ENCODE results near the gene HTR2C.

Gene HTR2C

DNA sequence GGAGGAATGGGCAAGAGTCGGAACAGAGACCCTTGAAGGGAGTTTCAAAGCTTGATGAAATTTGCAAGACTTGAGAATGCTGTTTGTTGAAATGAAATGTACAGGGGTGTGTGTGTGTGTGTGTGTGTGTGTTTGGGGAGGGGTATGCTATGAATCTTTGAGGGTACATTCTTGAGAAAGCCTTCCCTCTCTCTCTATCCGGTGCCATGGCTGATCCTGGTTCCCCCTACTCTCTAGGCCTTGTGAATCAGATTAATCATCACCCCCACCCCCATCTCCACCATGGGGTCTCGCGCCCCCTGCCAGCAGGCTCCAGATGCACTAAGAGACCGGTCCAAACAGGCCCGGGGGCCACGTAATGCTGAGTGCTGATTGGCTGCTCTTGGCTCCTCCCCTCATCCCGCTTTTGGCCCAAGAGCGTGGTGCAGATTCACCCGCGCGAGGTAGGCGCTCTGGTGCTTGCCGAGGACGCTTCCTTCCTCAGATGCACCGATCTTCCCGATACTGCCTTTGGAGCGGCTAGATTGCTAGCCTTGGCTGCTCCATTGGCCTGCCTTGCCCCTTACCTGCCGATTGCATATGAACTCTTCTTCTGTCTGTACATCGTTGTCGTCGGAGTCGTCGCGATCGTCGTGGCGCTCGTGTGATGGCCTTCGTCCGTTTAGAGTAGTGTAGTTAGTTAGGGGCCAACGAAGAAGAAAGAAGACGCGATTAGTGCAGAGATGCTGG is at the start of gene HTR2C:
HTR2C (plus strand) TSS at position 441 of the 729 bp plus-strand sequence. CDS start 142,851 bp downstream, outside the sequence.
- ChIA-PET CTCF (no interaction called here), POLR2A (ENCODE audit: low non-redundant PET) (interaction anchor here (0.6 kb wide), 1 partner anchor 34 kb away, joined by 5 read pairs; no protein-coding TSS in a partner anchor)
- TF ChIP-seq, protein P1, sequence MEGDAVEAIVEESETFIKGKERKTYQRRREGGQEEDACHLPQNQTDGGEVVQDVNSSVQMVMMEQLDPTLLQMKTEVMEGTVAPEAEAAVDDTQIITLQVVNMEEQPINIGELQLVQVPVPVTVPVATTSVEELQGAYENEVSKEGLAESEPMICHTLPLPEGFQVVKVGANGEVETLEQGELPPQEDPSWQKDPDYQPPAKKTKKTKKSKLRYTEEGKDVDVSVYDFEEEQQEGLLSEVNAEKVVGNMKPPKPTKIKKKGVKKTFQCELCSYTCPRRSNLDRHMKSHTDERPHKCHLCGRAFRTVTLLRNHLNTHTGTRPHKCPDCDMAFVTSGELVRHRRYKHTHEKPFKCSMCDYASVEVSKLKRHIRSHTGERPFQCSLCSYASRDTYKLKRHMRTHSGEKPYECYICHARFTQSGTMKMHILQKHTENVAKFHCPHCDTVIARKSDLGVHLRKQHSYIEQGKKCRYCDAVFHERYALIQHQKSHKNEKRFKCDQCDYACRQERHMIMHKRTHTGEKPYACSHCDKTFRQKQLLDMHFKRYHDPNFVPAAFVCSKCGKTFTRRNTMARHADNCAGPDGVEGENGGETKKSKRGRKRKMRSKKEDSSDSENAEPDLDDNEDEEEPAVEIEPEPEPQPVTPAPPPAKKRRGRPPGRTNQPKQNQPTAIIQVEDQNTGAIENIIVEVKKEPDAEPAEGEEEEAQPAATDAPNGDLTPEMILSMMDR (conservative IDR thresholded peaks at IDR 0.05; ENCODE audit: low read depth) = no peak
- DNase-seq (ENCODE audit: low spot score) = no peak
- H3K27ac ChIP-seq = no peak within 1 kb of the TSS

DNA sequence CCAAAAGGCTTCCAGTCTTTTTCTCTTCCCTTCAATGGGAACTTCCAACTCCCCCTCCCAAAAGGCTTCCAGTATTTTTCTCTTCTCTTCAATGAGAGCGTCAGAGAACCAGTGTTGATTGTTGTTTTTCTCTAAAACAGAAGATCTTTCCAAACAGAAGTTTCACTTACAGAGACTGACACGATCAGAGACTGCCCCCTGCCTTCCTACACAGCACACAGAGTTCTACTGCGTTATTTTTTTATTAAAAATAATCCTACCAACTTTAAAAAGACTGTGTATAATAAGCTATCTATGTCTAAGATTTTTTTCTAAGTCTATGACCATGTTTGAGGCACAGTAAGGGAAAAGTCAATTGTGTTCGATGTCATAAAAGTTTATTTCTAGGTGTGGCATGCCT is 3.5 kb upstream of the HTR2C start:
- TF ChIP-seq, protein P1 (conservative IDR thresholded peaks at IDR 0.05; ENCODE audit: low read depth) = no peak
- POLR2A ChIA-PET (ENCODE audit: low non-redundant PET) = no interaction called here
- no peak overlapping the region for H3K27ac ChIP-seq
- CTCF ChIA-PET = interaction anchor here (0.6 kb wide), 2 partner anchors 791 to 1844 kb away, joined by 3 read pairs; no protein-coding TSS in a partner anchor
- no peak for DNase-seq (ENCODE audit: low spot score)

DNA sequence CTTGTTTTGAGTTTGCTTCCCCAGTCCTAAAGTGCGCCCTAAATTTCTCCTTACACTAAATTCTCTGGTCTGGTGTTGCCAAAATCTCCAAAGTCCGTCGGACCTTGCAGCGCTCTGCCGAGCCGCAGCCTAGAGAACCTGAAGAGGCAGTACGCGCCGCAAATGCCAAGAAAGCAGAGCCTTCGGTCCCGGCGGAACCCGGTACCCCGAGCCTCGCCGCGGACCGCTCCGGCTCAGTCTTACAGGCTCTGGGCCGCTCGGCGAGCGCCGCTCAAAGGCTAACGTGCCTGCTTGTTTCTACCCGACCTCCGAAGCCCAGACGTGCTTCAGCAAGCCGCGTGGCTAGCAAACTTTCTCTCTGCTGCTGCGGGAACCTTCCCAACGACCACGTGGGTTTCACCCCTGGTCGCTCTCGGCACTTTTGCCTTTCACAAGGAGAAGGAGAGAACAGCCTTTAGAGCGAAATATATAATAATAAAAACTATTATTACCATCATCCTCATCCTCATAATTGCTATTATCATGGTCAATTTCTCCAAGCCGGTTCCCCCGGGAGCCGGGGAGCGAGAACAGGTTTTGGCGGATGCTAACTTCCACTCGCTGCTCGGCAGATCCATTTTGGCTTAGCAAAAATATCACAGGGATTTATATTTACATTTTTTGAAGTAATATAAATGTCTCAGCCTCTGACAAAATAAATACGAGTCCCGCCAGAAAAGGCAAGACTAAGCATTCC is 2.2 kb upstream of the HTR2C start:
- ChIA-PET POLR2A (ENCODE audit: low non-redundant PET) (no interaction called here), CTCF (no interaction called here)
- TF ChIP-seq, protein P1 (conservative IDR thresholded peaks at IDR 0.05; ENCODE audit: low read depth) = no peak
- no peak for DNase-seq (ENCODE audit: low spot score)
- H3K27ac ChIP-seq = no peak overlapping the region

DNA sequence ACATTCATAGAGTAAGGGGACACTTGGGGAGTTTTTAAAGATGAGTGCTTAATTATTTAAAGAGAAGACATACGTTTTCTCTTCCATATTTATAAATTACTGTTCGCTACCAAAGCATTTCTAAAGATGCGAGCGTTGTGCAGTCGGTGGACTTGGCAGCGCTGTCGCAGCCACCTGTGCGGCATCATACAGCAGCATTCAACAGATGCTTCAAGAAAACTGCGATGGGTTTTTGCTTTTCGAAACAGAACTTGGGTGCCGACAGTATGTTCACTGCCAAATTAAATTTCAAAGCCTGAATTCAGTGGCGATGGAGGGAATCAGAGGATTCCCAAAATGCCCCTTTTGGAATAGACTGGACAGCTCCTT is 1.6 kb upstream of the HTR2C start:
- no peak overlapping the region for H3K27ac ChIP-seq
- CTCF ChIA-PET = no interaction called here
- DNase-seq (ENCODE audit: low spot score) = no peak
- POLR2A ChIA-PET (ENCODE audit: low non-redundant PET) = no interaction called here
- TF ChIP-seq, protein P1 (conservative IDR thresholded peaks at IDR 0.05; ENCODE audit: low read depth) = no peak

DNA sequence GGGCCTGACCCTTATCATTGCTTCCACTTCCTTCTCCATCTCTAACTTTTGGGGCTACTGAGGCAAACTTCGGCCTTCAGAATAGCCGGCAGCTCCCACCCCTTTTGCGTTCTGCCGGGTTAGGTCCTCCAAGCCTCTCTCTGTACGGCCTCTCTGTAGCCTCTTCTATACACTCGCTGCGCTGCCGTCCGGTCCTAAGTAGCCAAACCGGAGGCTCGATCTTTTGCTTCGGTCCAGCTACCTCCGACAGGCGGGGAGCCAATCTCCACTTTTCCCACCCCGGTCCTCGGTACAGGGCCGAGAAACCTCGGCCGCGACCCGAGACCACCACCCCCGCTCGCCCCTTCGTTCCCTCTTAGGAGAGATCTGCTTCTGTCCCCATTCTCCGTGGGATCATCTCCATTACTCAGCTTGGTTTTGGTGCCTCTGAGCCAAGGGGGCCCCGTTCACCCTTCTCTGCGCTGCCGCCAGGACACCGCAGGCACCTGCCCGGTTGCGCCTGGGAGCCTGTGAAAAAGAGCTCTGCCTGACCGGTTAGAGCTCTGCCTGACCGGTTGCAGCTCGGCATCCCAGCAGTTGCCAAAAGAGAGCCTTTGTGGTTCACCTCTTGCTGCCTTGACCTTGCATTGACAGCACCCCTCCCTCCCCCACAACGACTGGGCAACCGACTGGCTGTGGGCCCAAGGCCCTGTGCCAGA is 1.0 kb upstream of the HTR2C start:
- DNase-seq (ENCODE audit: low spot score) = no peak
- POLR2A ChIA-PET (ENCODE audit: low non-redundant PET) = interaction anchor here (0.6 kb wide), 1 partner anchor 33 kb away, joined by 5 read pairs; no protein-coding TSS in a partner anchor
- CTCF ChIA-PET = no interaction called here
- H3K27ac ChIP-seq = no peak overlapping the region
- TF ChIP-seq, protein P1 (conservative IDR thresholded peaks at IDR 0.05; ENCODE audit: low read depth) = no peak

DNA sequence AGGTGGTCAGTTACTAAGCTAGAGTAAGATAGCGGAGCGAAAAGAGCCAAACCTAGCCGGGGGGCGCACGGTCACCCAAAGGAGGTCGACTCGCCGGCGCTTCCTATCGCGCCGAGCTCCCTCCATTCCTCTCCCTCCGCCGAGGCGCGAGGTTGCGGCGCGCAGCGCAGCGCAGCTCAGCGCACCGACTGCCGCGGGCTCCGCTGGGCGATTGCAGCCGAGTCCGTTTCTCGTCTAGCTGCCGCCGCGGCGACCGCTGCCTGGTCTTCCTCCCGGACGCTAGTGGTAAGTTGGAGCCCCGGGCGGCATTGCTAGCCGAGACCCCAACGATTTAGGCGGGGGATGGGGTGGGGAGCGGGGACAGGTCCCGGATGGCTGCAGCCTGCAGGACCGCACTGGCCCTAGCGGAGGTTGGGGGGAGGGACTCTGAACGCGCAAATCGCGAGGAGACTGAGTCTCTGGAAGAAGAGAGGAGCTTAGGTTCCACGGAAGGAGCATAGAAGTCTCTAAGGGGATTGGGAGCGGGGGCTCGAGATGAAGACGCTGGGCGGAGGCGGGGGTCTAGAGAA is 573 bp downstream of the HTR2C start:
- DNase-seq (ENCODE audit: low spot score) = no peak
- TF ChIP-seq, protein P1 (conservative IDR thresholded peaks at IDR 0.05; ENCODE audit: low read depth) = no peak
- ChIA-PET POLR2A (ENCODE audit: low non-redundant PET) (no interaction called here), CTCF (no interaction called here)
- H3K27ac ChIP-seq = no peak overlapping the region

Data from RWPE1 (cell line).